H1 (cell line): ENCODE results near the gene ASIC1. TPM values are rescaled to one million over a fixed set of nuclear protein-coding genes. Genes with fewer than 3 reads are reported as not detected.

Experiments
- CTCF ChIA-PET: fragments of 300-600 bp; sonication (Branson Sonifier 250); formaldehyde crosslinking; loops from one replicate; lab custom pipeline; 2021; ENCODE audit not compliant: partially characterized antibody; lab: Charles Lee
- POLR2A ChIA-PET: fragments of 300-600 bp; sonication (Branson Sonifier 250); formaldehyde crosslinking; loops from one replicate; lab custom pipeline; 2021; ENCODE audit warnings: inconsistent platforms; ENCODE audit not compliant: partially characterized antibody; lab: Charles Lee
- DNase-seq, 2 experiments: peaks; one replicate each; pipeline versions ENCODE4 v3.0.0 to v3.0.0-alpha.2; 2010 to 2022; ENCODE audit warnings: low spot score in 2 of 2, low read depth in 1 of 2, mixed read lengths in 1 of 2
- FAIRE-seq: peaks from 2 replicates; lab custom pipeline; 2011; peaks lifted over from hg19 to GRCh38; lab: Jason Lieb, UNC
- H2AFZ ChIP-seq: 2 replicates; pipeline ENCODE4 v1.8.1; 2012; ENCODE audit warnings: low read length, inconsistent platforms
- H2AK5ac ChIP-seq: 2 replicates; pipeline ENCODE4 v1.6.1; 2013; ENCODE audit warnings: low read depth, low read length
- H2BK120ac ChIP-seq: replicated peaks from 2 replicates; pipeline ENCODE3; 2013; ENCODE audit warnings: low read depth, low read length, inconsistent platforms
- H2BK12ac ChIP-seq: 2 replicates; pipeline ENCODE4 v1.6.1; 2013; ENCODE audit warnings: low read depth, low read length
- H2BK15ac ChIP-seq: 2 replicates; pipeline ENCODE4 v1.6.1; 2013; ENCODE audit warnings: low read length
- H2BK20ac ChIP-seq: 2 replicates; pipeline ENCODE4 v1.6.1; 2013; ENCODE audit warnings: low read length
- H2BK5ac ChIP-seq: 2 replicates; pipeline ENCODE4 v1.6.1; 2013; ENCODE audit warnings: low read depth, low read length
- H3K14ac ChIP-seq: 2 replicates; pipeline ENCODE4 v1.6.1; 2013; ENCODE audit warnings: inconsistent platforms; ENCODE audit not compliant: insufficient read length
- H3K18ac ChIP-seq: 2 replicates; pipeline ENCODE4 v1.6.1; 2013; ENCODE audit warnings: low read length; ENCODE audit errors: extremely low read depth
- H3K23ac ChIP-seq: 2 replicates; pipeline ENCODE4 v1.6.1; 2013; ENCODE audit warnings: inconsistent platforms; ENCODE audit not compliant: insufficient read length
- H3K23me2 ChIP-seq: 2 replicates; pipeline ENCODE4 v1.6.1; 2013; ENCODE audit warnings: low read depth, low read length
- H3K27ac ChIP-seq: 2 replicates; pipeline ENCODE4 v1.6.1; 2011; ENCODE audit warnings: low read depth, low read length, inconsistent platforms
- H3K27me3 ChIP-seq, 4 experiments: replicated peaks in 1 of 4; 1 replicate in 1 of 4; 2 replicates in 3 of 4; pipeline versions ENCODE4 v1.6.1 to v1.8.1; 2011 to 2013; ENCODE audit warnings: low read length in 3 of 4, mild to moderate bottlenecking in 3 of 4, inconsistent platforms in 2 of 4, mixed read lengths in 2 of 4, moderate library complexity in 1 of 4; ENCODE audit not compliant: control insufficient read depth in 3 of 4, insufficient read depth in 3 of 4; ENCODE audit errors: extremely low read depth in 1 of 4
- H3K36me3 ChIP-seq, 4 experiments: 2 replicates each; pipeline versions ENCODE4 v1.6.1 to v1.8.1; 2011 to 2013; ENCODE audit warnings: mild to moderate bottlenecking in 4 of 4, low read length in 3 of 4, moderate library complexity in 2 of 4, control low read depth in 1 of 4, inconsistent platforms in 1 of 4; ENCODE audit not compliant: insufficient read depth in 4 of 4, control insufficient read depth in 2 of 4
- H3K4ac ChIP-seq: replicated peaks from 2 replicates; pipeline ENCODE3; 2013; ENCODE audit warnings: low read length, low read depth, mixed read lengths, inconsistent platforms; ENCODE audit not compliant: insufficient read length
- H3K4me1 ChIP-seq, 4 experiments: replicated peaks in 1 of 4; 1 replicate in 1 of 4; 2 replicates in 3 of 4; pipeline versions ENCODE4 v1.6.1 to v1.8.1; 2011 to 2013; ENCODE audit warnings: low read length in 3 of 4, inconsistent platforms in 2 of 4, mixed read lengths in 1 of 4; ENCODE audit not compliant: insufficient read depth in 4 of 4, control insufficient read depth in 3 of 4
- H3K4me2 ChIP-seq, 2 experiments: 2 replicates each; pipeline versions ENCODE4 v1.6.1 to v1.8.1; 2011 to 2013; ENCODE audit warnings: low read depth in 2 of 2, low read length in 2 of 2, control low read depth in 1 of 2, inconsistent platforms in 1 of 2, mild to moderate bottlenecking in 1 of 2; ENCODE audit not compliant: insufficient read depth in 1 of 2
- H3K4me3 ChIP-seq, 4 experiments: fragments of 200-600, 300-600 bp in 1 of 4; sonication (generic), shearing (Covaris generic), sonication (Bioruptor Twin) in 1 of 4; 2 replicates each; pipeline versions ENCODE4 v1.5.1 to v1.8.1; 2011 to 2016; ENCODE audit warnings: low read length in 4 of 4, low read depth in 3 of 4, control low read depth in 2 of 4, inconsistent platforms in 2 of 4, mild to moderate bottlenecking in 2 of 4, mixed read lengths in 1 of 4, moderate library complexity in 1 of 4; ENCODE audit not compliant: insufficient read depth in 2 of 4; ENCODE audit errors: extremely low read depth in 1 of 4
- H3K56ac ChIP-seq: replicated peaks from 2 replicates; pipeline ENCODE3; 2013; ENCODE audit warnings: low read depth, mild to moderate bottlenecking, mixed read lengths, low read length, inconsistent platforms; ENCODE audit not compliant: insufficient read length
- H3K79me1 ChIP-seq: 2 replicates; pipeline ENCODE4 v1.6.1; 2013; ENCODE audit warnings: low read depth, low read length, control low read depth
- H3K79me2 ChIP-seq, 2 experiments: 2 replicates each; pipeline versions ENCODE4 v1.6.1 to v1.8.1; 2012 to 2013; ENCODE audit warnings: low read length in 2 of 2, mild to moderate bottlenecking in 2 of 2, inconsistent platforms in 1 of 2; ENCODE audit not compliant: insufficient read depth in 2 of 2, control insufficient read depth in 1 of 2
- H3K9ac ChIP-seq, 4 experiments: replicated peaks in 1 of 4; 1 replicate in 1 of 4; 2 replicates in 3 of 4; pipeline versions ENCODE4 v1.6.1 to v1.8.1; 2011 to 2013; ENCODE audit warnings: low read depth in 3 of 4, low read length in 3 of 4, control low read depth in 2 of 4, mild to moderate bottlenecking in 2 of 4, moderate library complexity in 2 of 4, inconsistent platforms in 1 of 4; ENCODE audit errors: extremely low read depth in 1 of 4
- H3K9me3 ChIP-seq, 2 experiments: 2 replicates each; pipeline versions ENCODE4 v1.6.1 to v1.8.1; 2012 to 2013; ENCODE audit warnings: mild to moderate bottlenecking in 2 of 2, moderate library complexity in 2 of 2, control low read depth in 1 of 2, inconsistent platforms in 1 of 2, low read depth in 1 of 2, low read length in 1 of 2, mixed read lengths in 1 of 2; ENCODE audit not compliant: insufficient read depth in 2 of 2
- H4K20me1 ChIP-seq, 2 experiments: replicated peaks in 1 of 2; 2 replicates each; pipeline versions ENCODE3 to v1.8.1; 2011 to 2013; ENCODE audit warnings: inconsistent platforms in 2 of 2, low read length in 2 of 2, mild to moderate bottlenecking in 1 of 2; ENCODE audit not compliant: insufficient read depth in 2 of 2, control insufficient read depth in 1 of 2
- H4K5ac ChIP-seq: 2 replicates; pipeline ENCODE4 v1.6.1; 2013; ENCODE audit warnings: low read length, low read depth, mixed read lengths, inconsistent platforms; ENCODE audit not compliant: insufficient read length
- H4K8ac ChIP-seq: 2 replicates; pipeline ENCODE4 v1.8.0; 2013; ENCODE audit warnings: mild to moderate bottlenecking, moderate library complexity, low read length, inconsistent platforms; ENCODE audit not compliant: insufficient read depth; ENCODE audit errors: extremely low read depth
- H4K91ac ChIP-seq: replicated peaks from 2 replicates; pipeline ENCODE3; 2013; ENCODE audit warnings: low read length, mixed read lengths, inconsistent platforms; ENCODE audit not compliant: insufficient read length
- CHD1 ChIP-seq: IDR thresholded peaks from 2 replicates; pipeline ENCODE4 v1.6.1; 2012; ENCODE audit warnings: low read depth, low read length, improper control_type of control experiment
- HDAC2 ChIP-seq, 2 experiments: fragments of 300-600 bp in 1 of 2; sonication (generic) in 1 of 2; IDR thresholded peaks; 2 replicates each; pipeline ENCODE4 v1.6.1; 2011 to 2012; ENCODE audit warnings: low read depth in 2 of 2, low read length in 2 of 2, mild to moderate bottlenecking in 2 of 2, moderate library complexity in 2 of 2, borderline replicate concordance in 1 of 2, inconsistent platforms in 1 of 2
- KDM5A ChIP-seq: fragments of 200-600 bp; IDR thresholded peaks from 2 replicates; pipeline ENCODE4 v1.7.1; 2012; ENCODE audit warnings: mild to moderate bottlenecking, low read length, inconsistent platforms, mixed read lengths
- POLR2A ChIP-seq, 2 experiments: IDR thresholded peaks; 1 replicate in 1 of 2; 2 replicates in 1 of 2; pipeline ENCODE4 v1.6.1; 2011; ENCODE audit warnings: low read depth in 2 of 2, low read length in 2 of 2, mild to moderate bottlenecking in 2 of 2; ENCODE audit errors: control extremely low read depth in 1 of 2
- RBBP5 ChIP-seq: IDR thresholded peaks from 2 replicates; pipeline ENCODE4 v1.7.1; 2012; ENCODE audit warnings: low read depth, mild to moderate bottlenecking, inconsistent platforms, low read length, moderate library complexity, borderline replicate concordance
- SAP30 ChIP-seq: fragments of 300-600 bp; sonication (generic); IDR thresholded peaks from 2 replicates; pipeline ENCODE4 v1.7.1; 2012; ENCODE audit warnings: low read length, moderate library complexity, mild to moderate bottlenecking, inconsistent platforms; ENCODE audit not compliant: insufficient read depth, insufficient replicate concordance
- TCF12 ChIP-seq: IDR thresholded peaks from 2 replicates; pipeline ENCODE4 v1.6.1; 2011; ENCODE audit warnings: low read depth, mild to moderate bottlenecking, low read length
- WGBS, 2 experiments: shearing (Covaris generic) in 1 of 2; methylation state at CpG; one replicate each; pipeline versions ENCODE4 v1.1.6 to v1.1.7; 2013 to 2015; ENCODE audit warnings: low lambda C conversion rate in 2 of 2, mixed read lengths in 2 of 2, inconsistent platforms in 1 of 2, low coverage in 1 of 2, missing lambda C conversion rate in 1 of 2; ENCODE audit not compliant: insufficient replicate concordance in 2 of 2, insufficient coverage in 1 of 2, insufficient read length in 1 of 2; ENCODE audit errors: extremely low coverage in 1 of 2, missing lambda C conversion rate in 1 of 2; 5-methylcytosine and 5-hydroxymethylcytosine counted together
- polyA plus RNA-seq, 7 experiments: library from polyadenylated mRNA; depleted of rRNA in 3 of 7; stranded (reverse) in 5 of 7; unstranded in 2 of 7; fragments of >200 nt in 5 of 7; fragments of 200-250 nt in 2 of 7; gene quantifications; 1 replicate in 5 of 7; 2 replicates in 1 of 7; 4 replicates in 1 of 7; pipeline versions ENCODE4 v1.2.1 to v1.2.3, GENCODE V29; 2011 to 2013; ENCODE audit warnings: missing spikeins in 2 of 7, mixed read lengths in 2 of 7
- total RNA-seq: library from RNA; stranded (reverse); fragmentation: NEBNext Ultra II Directional; extraction: Animal tissue kit (Norgen Biotek cat#: 25700); gene quantifications from 2 replicates; pipeline ENCODE4 v1.2.1, GENCODE V29; 2021

The ASIC1 gene
- total and polyA plus RNA-seq, 2 of the 8 experiments (the other 6 are each of a cell fraction or from before 2014, with no cell fraction given), result 2.4 to 4.4 TPM

- Histone ChIP-seq H4K91ac (no peak overlapping the region), H3K23me2 (no peaks in the 10 kb centered on the region), H3K18ac (no peak overlapping the region), H4K8ac (no peak overlapping the region), H3K9me3 (no peaks in the 10 kb centered on the region), H3K36me3 (peaks cover 0 to 3% (median 0%) of the 10 kb centered on the region in 4 experiments; a peak in 1 of 8 replicates), H3K23ac (no peak overlapping the region), H4K5ac (no peak overlapping the region), H3K4me1 (no peaks in the 10 kb centered on the region), H3K27ac (no peak overlapping the region), H2AFZ (no peak overlapping the region), H2BK15ac (no peak overlapping the region), H2BK5ac (no peak overlapping the region), H3K4me3 (no peak overlapping the region), H3K4ac (no peak overlapping the region), H4K20me1 (peaks cover 0 to 2% of the 10 kb centered on the region in 2 experiments), H2BK120ac (no peak overlapping the region), H3K9ac (no peak overlapping the region), H2AK5ac (no peak overlapping the region), H3K79me2 (no peaks in the 10 kb centered on the region), H2BK20ac (no peak overlapping the region), H3K4me2 (no peak overlapping the region), H3K56ac (no peak overlapping the region), H3K14ac (no peak overlapping the region), H2BK12ac (no peak overlapping the region), H3K79me1 (no peaks in the 10 kb centered on the region), H3K27me3 (no peaks in the 10 kb centered on the region)
- 81% methylated on average over 5 of the region's 5 CpGs; no CpG with 5 or more reads in 1 of the 2 experiments for WGBS, 2 experiments
- DNase-seq (no peak), FAIRE-seq (no peak)
- TF ChIP-seq KDM5A, result no peak
- TF ChIP-seq RBBP5, result no peak
- TF ChIP-seq CHD1, result no peak
- no peak for TF ChIP-seq HDAC2 (IDR thresholded peaks at IDR 0.05; ENCODE audit: borderline replicate concordance in 1 of 2, low read depth in 2 of 2, low read length in 2 of 2)
- TF ChIP-seq POLR2A (IDR thresholded peaks at IDR 0.05; ENCODE audit: control extremely low read depth in 1 of 2, low read depth in 2 of 2, low read length in 2 of 2), result no peak
- TF ChIP-seq TCF12, result no peak
- no peak for TF ChIP-seq SAP30
- CTCF ChIA-PET, result interaction anchor here (1.4 to 32.9 kb wide), 3 partner anchors 11 to 36 kb away, joined by 4 to 625 read pairs (median 9); partner anchors contain the start of gene SMARCD1
- POLR2A ChIA-PET, result interaction anchor here (0.6 to 27.1 kb wide), 6 partner anchors 9 to 75 kb away, joined by 3 to 457 read pairs (median 4); partner anchors contain the start of genes COX14, GPD1 and SMARCD1
Measured at GRCh38 chr12:50121641-50122040, 64.2 kb downstream of the ASIC1 start.
